WI38 (cell line): ENCODE results near the gene MYL9.
"Not testable (repeated sequence)": the region's sequence is repeated elsewhere in the genome, so short reads cannot be mapped to it uniquely, and the experiment has no call there.

ENCODE experiments used
- H3K4me3 ChIP-seq: 2 replicates; pipeline ENCODE4 v1.5.1; 2011; ENCODE audit warnings: low read depth, mild to moderate bottlenecking, control low read depth, low read length
- CTCF ChIP-seq: IDR thresholded peaks from 2 replicates; pipeline ENCODE4 v1.5.1; 2012; ENCODE audit warnings: low read depth, mild to moderate bottlenecking, control low read depth, low read length

Gene MYL9

GRCh38 chr20:36507746-36508145, 33.6 kb upstream of the MYL9 start:
- TF ChIP-seq CTCF, result no peak
- H3K4me3 ChIP-seq, result no peak overlapping the region

- no peak for TF ChIP-seq CTCF
- H3K4me3 ChIP-seq, result no peak overlapping the region
Measured at GRCh38 chr20:36519012-36519719, 22.2 kb upstream of the MYL9 start.

GRCh38 chr20:36519944-36520343, 21.4 kb upstream of the MYL9 start:
- H3K4me3 ChIP-seq, result no peak overlapping the region
- TF ChIP-seq CTCF, result no peak

- no peak for TF ChIP-seq CTCF
- H3K4me3 ChIP-seq, result no peak overlapping the region
Measured at GRCh38 chr20:36521526-36521925, 19.8 kb upstream of the MYL9 start.

- H3K4me3 ChIP-seq, result not testable (repeated sequence)
Measured at GRCh38 chr20:36522412-36522811, 18.9 kb upstream of the MYL9 start.

GRCh38 chr20:36523341-36523740, 18.0 kb upstream of the MYL9 start:
- TF ChIP-seq CTCF, result no peak
- H3K4me3 ChIP-seq, result no peak overlapping the region

- H3K4me3 ChIP-seq, result no peak overlapping the region
- TF ChIP-seq CTCF, result no peak
Measured at GRCh38 chr20:36525620-36526365, 15.5 kb upstream of the MYL9 start.
